Caco-2 (cell line): ENCODE results near the gene DYNC1LI2. TPM values are rescaled to one million over a fixed set of nuclear protein-coding genes. Genes with fewer than 3 reads are reported as not detected.

ENCODE experiments used
- BruUV-seq: library from RNA; stranded (reverse); fragments of 400-500 nt; replicated peaks from 2 replicates; lab custom pipeline; 2021; lab: Mats Ljungman, UMichigan
- CTCF ChIA-PET: fragments of 300-600 bp; sonication (Branson Sonifier 250); formaldehyde crosslinking; loops from one replicate; lab custom pipeline; 2022; ENCODE audit warnings: antibody characterized with exemption; lab: Charles Lee
- POLR2A ChIA-PET: fragments of 300-600 bp; sonication (Branson Sonifier 250); formaldehyde crosslinking; loops from one replicate; lab custom pipeline; 2022; ENCODE audit warnings: antibody characterized with exemption; lab: Charles Lee
- DNase-seq, 2 experiments: peaks; one replicate each; pipeline versions ENCODE4 v3.0.0 to v3.0.0-alpha.2; 2020 to 2022
- H3K27me3 ChIP-seq: replicated peaks from 2 replicates; pipeline ENCODE4 v1.6.0; 2011; ENCODE audit warnings: low read length; ENCODE audit not compliant: control insufficient read depth, insufficient read depth
- H3K36me3 ChIP-seq: 2 replicates; pipeline ENCODE4 v1.5.1; 2011; ENCODE audit warnings: low read length; ENCODE audit not compliant: control insufficient read depth, insufficient read depth
- H3K4me1 ChIP-seq: fragments of 250-450 bp; sonication (Bioruptor Pico); 2 replicates; pipeline ENCODE4 v1.5.1; 2020; ENCODE audit warnings: mild to moderate bottlenecking
- H3K4me3 ChIP-seq: 2 replicates; pipeline ENCODE4 v1.5.1; 2011; ENCODE audit warnings: low read depth, mild to moderate bottlenecking, control low read depth, low read length
- H3K9me3 ChIP-seq: fragments of 250-450 bp; sonication (Bioruptor Pico); 2 replicates; pipeline ENCODE4 v1.5.1; 2020; ENCODE audit warnings: mild to moderate bottlenecking, moderate library complexity
- H3K27ac Mint-ChIP-seq: one replicate; pipeline ENCODE4 v1.8.0; 2022; ENCODE audit warnings: mixed read lengths; ENCODE audit not compliant: unreplicated experiment
- H3K27me3 Mint-ChIP-seq: one replicate; pipeline ENCODE4 v1.8.0; 2022; ENCODE audit warnings: mixed read lengths; ENCODE audit not compliant: insufficient read depth, unreplicated experiment
- H3K36me3 Mint-ChIP-seq: one replicate; pipeline ENCODE4 v1.8.0; 2022; ENCODE audit warnings: mild to moderate bottlenecking, mixed read lengths; ENCODE audit not compliant: insufficient read depth, unreplicated experiment
- H3K4me1 Mint-ChIP-seq: one replicate; pipeline ENCODE4 v1.8.0; 2022; ENCODE audit warnings: low read depth, mixed read lengths; ENCODE audit not compliant: unreplicated experiment
- H3K4me3 Mint-ChIP-seq: one replicate; pipeline ENCODE4 v1.8.0; 2022; ENCODE audit warnings: mild to moderate bottlenecking, moderate library complexity, mixed read lengths; ENCODE audit not compliant: unreplicated experiment
- H3K9me3 Mint-ChIP-seq: one replicate; pipeline ENCODE4 v1.8.0; 2022; ENCODE audit warnings: mixed read lengths; ENCODE audit not compliant: unreplicated experiment
- intact Hi-C: fragments of 100-400 bp; cut with micrococcal nuclease; formaldehyde crosslinking; loops from one replicate; pipeline ENCODE4 v1.10.0; 2022; ENCODE audit not compliant: unreplicated experiment
- total RNA-seq: library from RNA; stranded (reverse); gene quantifications from 2 replicates; pipeline ENCODE4 v1.2.3, GENCODE V29; 2022
- TF ChIP-seq, protein P1 (sequence below), 2 experiments: fragments of 200-600 bp in 1 of 2; IDR thresholded peaks; 1 replicate in 1 of 2; 2 replicates in 1 of 2; pipeline versions ENCODE4 v1.5.1 to v1.8.0; 2011 to 2022; ENCODE audit warnings: antibody characterized with exemption in 1 of 2, control low read depth in 1 of 2, inconsistent platforms in 1 of 2, low read depth in 1 of 2, low read length in 1 of 2, mild to moderate bottlenecking in 1 of 2, moderate library complexity in 1 of 2; ENCODE audit not compliant: insufficient read depth in 1 of 2, severe bottlenecking in 1 of 2, unreplicated experiment in 1 of 2

Gene DYNC1LI2
- total RNA-seq, 1 experiment from 2014 or later: 180 TPM

- Mint-ChIP-seq H3K27ac (no peak overlapping the region), H3K36me3 (peaks cover 10% of the 10 kb centered on the region), H3K4me3 (no peak overlapping the region), H3K9me3 (no peaks in the 10 kb centered on the region), H3K4me1 (no peaks in the 10 kb centered on the region), H3K27me3 (no peaks in the 10 kb centered on the region)
- Histone ChIP-seq H3K4me3 (no peak overlapping the region), H3K36me3 (no peaks in the 10 kb centered on the region), H3K4me1 (no peaks in the 10 kb centered on the region), H3K27me3 (no peaks in the 10 kb centered on the region), H3K9me3 (no peaks in the 10 kb centered on the region)
- ChIA-PET CTCF (no interaction called here), POLR2A (no interaction called here)
- intact Hi-C loops: no loop called here
- DNase-seq: no peak
- BruUV-seq: no TSS peak
- TF ChIP-seq, protein P1, sequence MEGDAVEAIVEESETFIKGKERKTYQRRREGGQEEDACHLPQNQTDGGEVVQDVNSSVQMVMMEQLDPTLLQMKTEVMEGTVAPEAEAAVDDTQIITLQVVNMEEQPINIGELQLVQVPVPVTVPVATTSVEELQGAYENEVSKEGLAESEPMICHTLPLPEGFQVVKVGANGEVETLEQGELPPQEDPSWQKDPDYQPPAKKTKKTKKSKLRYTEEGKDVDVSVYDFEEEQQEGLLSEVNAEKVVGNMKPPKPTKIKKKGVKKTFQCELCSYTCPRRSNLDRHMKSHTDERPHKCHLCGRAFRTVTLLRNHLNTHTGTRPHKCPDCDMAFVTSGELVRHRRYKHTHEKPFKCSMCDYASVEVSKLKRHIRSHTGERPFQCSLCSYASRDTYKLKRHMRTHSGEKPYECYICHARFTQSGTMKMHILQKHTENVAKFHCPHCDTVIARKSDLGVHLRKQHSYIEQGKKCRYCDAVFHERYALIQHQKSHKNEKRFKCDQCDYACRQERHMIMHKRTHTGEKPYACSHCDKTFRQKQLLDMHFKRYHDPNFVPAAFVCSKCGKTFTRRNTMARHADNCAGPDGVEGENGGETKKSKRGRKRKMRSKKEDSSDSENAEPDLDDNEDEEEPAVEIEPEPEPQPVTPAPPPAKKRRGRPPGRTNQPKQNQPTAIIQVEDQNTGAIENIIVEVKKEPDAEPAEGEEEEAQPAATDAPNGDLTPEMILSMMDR (IDR thresholded peaks at IDR 0.05; ENCODE audit: insufficient read depth in 1 of 2, low read depth in 1 of 2, low read length in 1 of 2, severe bottlenecking in 1 of 2, unreplicated experiment in 1 of 2): no peak
Observed at GRCh38 chr16:66701026-66701425, 50.4 kb downstream of the DYNC1LI2 start.

- no TSS peak for BruUV-seq
- Histone ChIP-seq H3K9me3 (no peaks in the 10 kb centered on the region), H3K36me3 (no peaks in the 10 kb centered on the region), H3K4me1 (peaks cover 4% of the 10 kb centered on the region), H3K27me3 (no peaks in the 10 kb centered on the region), H3K4me3 (no peak overlapping the region)
- peaks cover 5% of the 10 kb centered on the region for H3K4me1 Mint-ChIP-seq
- H3K9me3 Mint-ChIP-seq: no peaks in the 10 kb centered on the region
- H3K27me3 Mint-ChIP-seq: no peaks in the 10 kb centered on the region
- H3K27ac Mint-ChIP-seq: no peak overlapping the region
- no peak overlapping the region for H3K4me3 Mint-ChIP-seq
- peaks cover 19% of the 10 kb centered on the region for H3K36me3 Mint-ChIP-seq
- TF ChIP-seq, protein P1 (IDR thresholded peaks at IDR 0.05; ENCODE audit: insufficient read depth in 1 of 2, low read depth in 1 of 2, low read length in 1 of 2, severe bottlenecking in 1 of 2, unreplicated experiment in 1 of 2): no peak
- POLR2A ChIA-PET: no interaction called here
- DNase-seq: no peak
- intact Hi-C loops: no loop called here
- CTCF ChIA-PET: interaction anchor here (0.6 to 0.7 kb wide), 2 partner anchors 37 to 56 kb away, joined by 3 read pairs; no protein-coding TSS in a partner anchor
Observed at GRCh38 chr16:66699898-66700297, 51.5 kb downstream of the DYNC1LI2 start.

DNA sequence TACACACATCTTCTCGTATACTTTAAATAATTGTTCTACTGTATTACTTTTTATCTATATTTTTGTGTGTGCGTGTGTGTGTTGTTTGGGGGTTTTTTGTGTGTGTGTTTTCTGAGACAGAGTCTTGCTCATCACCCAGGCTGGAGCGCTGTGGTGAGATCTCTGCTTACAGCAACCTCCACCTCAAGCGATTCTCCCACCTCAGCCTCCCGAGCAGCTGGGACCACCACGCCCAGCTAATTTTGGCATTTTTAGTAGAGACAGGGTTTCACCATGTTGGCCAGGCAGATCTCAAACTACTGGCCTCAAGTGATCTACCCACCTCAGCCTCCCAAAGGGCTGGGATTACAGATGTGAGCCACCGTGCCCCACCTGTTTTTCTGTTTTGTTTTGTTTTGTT is 53.4 kb downstream of the DYNC1LI2 start:
- Mint-ChIP-seq H3K4me3 (peak overlapping the region; percentile 94), H3K9me3 (no peaks in the 10 kb centered on the region), H3K27me3 (no peaks in the 10 kb centered on the region), H3K4me1 (peaks cover 20% of the 10 kb centered on the region), H3K27ac (peak overlapping the region; percentile 78), H3K36me3 (peaks cover 26% of the 10 kb centered on the region)
- H3K36me3 ChIP-seq: no peaks in the 10 kb centered on the region
- CTCF ChIA-PET: interaction anchor here (1.3 to 1.4 kb wide), 2 partner anchors 35 to 42 kb away, joined by 3 to 6 read pairs; no protein-coding TSS in a partner anchor
- H3K9me3 ChIP-seq: no peaks in the 10 kb centered on the region
- intact Hi-C loops: no loop called here
- TF ChIP-seq, protein P1 (IDR thresholded peaks at IDR 0.05; ENCODE audit: insufficient read depth in 1 of 2, low read depth in 1 of 2, low read length in 1 of 2, severe bottlenecking in 1 of 2, unreplicated experiment in 1 of 2): no peak
- no peak for DNase-seq
- no peak overlapping the region for H3K4me3 ChIP-seq
- BruUV-seq: no TSS peak
- H3K4me1 ChIP-seq: peaks cover 17% of the 10 kb centered on the region
- POLR2A ChIA-PET: no interaction called here
- H3K27me3 ChIP-seq: no peaks in the 10 kb centered on the region
